Transverse colon (tissue), 3 donors: ENCODE data around the gene NOXO1.
"Not testable (repeated sequence)": the region's sequence is repeated elsewhere in the genome, so short reads cannot be mapped to it uniquely, and the experiment has no call there.

Experiments used
- CTCF ChIP-seq, 5 experiments: fragments of 200-600 bp in 3 of 5; fragments of 450-650 bp in 2 of 5; sonication (generic) in 3 of 5; IDR thresholded peaks; 1 replicate in 2 of 5; 2 replicates in 3 of 5; pipeline ENCODE4 v1.5.1; 2016 to 2017; ENCODE audit warnings: antibody characterized with exemption in 5 of 5, inconsistent platforms in 3 of 5, mild to moderate bottlenecking in 2 of 5, moderate library complexity in 1 of 5
- EP300 ChIP-seq: sonication (generic); formaldehyde crosslinking; IDR thresholded peaks from one replicate; pipeline ENCODE4 v1.6.1; 2017; ENCODE audit warnings: antibody characterized with exemption, low read depth

DNA sequence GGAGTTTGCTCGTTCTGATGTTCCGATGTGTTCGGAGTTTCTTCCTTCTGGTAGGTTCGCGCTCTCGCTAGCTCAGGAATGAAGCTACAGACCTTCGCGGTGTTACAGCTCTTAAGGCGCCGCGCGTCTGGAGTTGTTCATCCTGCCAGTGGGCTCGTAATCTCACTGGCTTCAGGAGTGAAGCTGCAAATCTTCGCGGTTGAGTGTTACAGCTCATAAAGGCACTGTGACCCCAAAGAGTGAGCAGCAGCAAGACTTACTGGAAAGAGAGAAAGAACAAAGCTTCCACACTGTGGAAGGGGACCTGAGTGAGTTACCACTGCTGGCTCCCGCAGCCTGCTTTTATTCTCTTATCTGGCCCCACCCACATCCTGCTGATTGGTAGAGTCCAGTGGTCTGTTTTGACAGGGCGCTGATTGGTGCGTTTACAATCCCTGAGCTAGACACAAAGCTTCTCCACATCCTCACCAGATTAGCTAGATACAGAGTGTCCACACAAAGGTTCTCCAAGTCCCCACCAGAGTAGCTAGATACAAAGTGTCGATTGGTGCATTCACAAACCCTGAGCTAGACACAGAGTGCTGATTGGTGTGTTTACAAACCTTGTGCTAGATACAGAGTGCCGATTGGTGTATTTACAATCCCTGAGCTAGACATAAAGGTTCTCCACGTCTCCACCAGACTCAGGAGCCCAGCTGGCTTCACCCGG is 23.7 kb downstream of the NOXO1 start:
- TF ChIP-seq CTCF (IDR thresholded peaks at IDR 0.05); EP300: not testable (repeated sequence)
